GM19351 (cell line): Measurements from ENCODE around the gene CACNA1D.

Source experiments
- ATAC-seq: cut with Tn5 transposase; IDR thresholded peaks from one replicate; pipeline ENCODE4 v1.9.1; 2021; ENCODE audit warnings: mild to moderate bottlenecking, moderate library complexity; ENCODE audit not compliant: unreplicated experiment

CACNA1D gene

GRCh38 chr3:53774414-53774813 is 280.0 kb downstream of the CACNA1D start:
- ATAC-seq, result no peak

GRCh38 chr3:53775018-53775417 is 280.6 kb downstream of the CACNA1D start:
- no peak for ATAC-seq

- no peak for ATAC-seq
Observed at GRCh38 chr3:53775834-53776251, 281.4 kb downstream of the CACNA1D start.

GRCh38 chr3:53776494-53777101 is 282.2 kb downstream of the CACNA1D start:
- no peak for ATAC-seq

- ATAC-seq, result no peak
Observed at GRCh38 chr3:53777468-53777867, 283.1 kb downstream of the CACNA1D start.

GRCh38 chr3:53778153-53778552 is 283.7 kb downstream of the CACNA1D start:
- no peak for ATAC-seq

GRCh38 chr3:53780171-53780570 is 285.8 kb downstream of the CACNA1D start:
- ATAC-seq, result no peak

- ATAC-seq, result no peak
Observed at GRCh38 chr3:53780806-53781205, 286.4 kb downstream of the CACNA1D start.

- no peak for ATAC-seq
Observed at GRCh38 chr3:53787016-53787415, 292.6 kb downstream of the CACNA1D start.

GRCh38 chr3:53788038-53788437 is 293.6 kb downstream of the CACNA1D start:
- no peak for ATAC-seq

- ATAC-seq, result no peak
Observed at GRCh38 chr3:53789459-53789858, 295.0 kb downstream of the CACNA1D start.

- no peak for ATAC-seq
Observed at GRCh38 chr3:53790470-53790869, 296.1 kb downstream of the CACNA1D start.

- no peak for ATAC-seq
Observed at GRCh38 chr3:53791317-53791716, 296.9 kb downstream of the CACNA1D start.

GRCh38 chr3:53792866-53793265 is 298.5 kb downstream of the CACNA1D start:
- ATAC-seq, result no peak

- no peak for ATAC-seq
Observed at GRCh38 chr3:53794597-53794996, 300.2 kb downstream of the CACNA1D start.

GRCh38 chr3:53795176-53795575 is 300.8 kb downstream of the CACNA1D start:
- ATAC-seq, result no peak

- ATAC-seq, result no peak
Observed at GRCh38 chr3:53795789-53796560, 301.6 kb downstream of the CACNA1D start.

- no peak for ATAC-seq
Observed at GRCh38 chr3:53798144-53798543, 303.7 kb downstream of the CACNA1D start.

- ATAC-seq, result no peak
Observed at GRCh38 chr3:53799338-53799865, 305.0 kb downstream of the CACNA1D start.

GRCh38 chr3:53800041-53800906 is 305.9 kb downstream of the CACNA1D start:
- ATAC-seq, result no peak

GRCh38 chr3:53801319-53801718 is 306.9 kb downstream of the CACNA1D start:
- no peak for ATAC-seq
